SK-N-SH (cell line): ENCODE data around the gene IMPG2.

ENCODE experiments used
- EP300 ChIP-seq, 2 experiments: IDR thresholded peaks; 2 replicates each; pipeline versions ENCODE4 v1.4.0 to v1.6.1; 2012; ENCODE audit warnings: borderline replicate concordance in 1 of 2, low read depth in 1 of 2, low read length in 1 of 2
- POLR2AphosphoS5 ChIP-seq: IDR thresholded peaks from 2 replicates; pipeline ENCODE4 v1.6.1; 2012; ENCODE audit warnings: low read depth, low read length
- YY1 ChIP-seq: IDR thresholded peaks from 2 replicates; pipeline ENCODE4 v1.4.0; 2012; ENCODE audit warnings: low read depth, mild to moderate bottlenecking
- TF ChIP-seq, protein P1 (sequence below): fragments of 200-600 bp; sonication (generic); IDR thresholded peaks from 2 replicates; pipeline ENCODE4 v1.6.1; 2017; ENCODE audit warnings: antibody characterized with exemption, mild to moderate bottlenecking, moderate library complexity
- TF ChIP-seq, protein P2 (sequence below): IDR thresholded peaks from 2 replicates; pipeline ENCODE4 v1.4.0; 2012; ENCODE audit warnings: low read depth
- TF ChIP-seq, protein P3 (sequence below): IDR thresholded peaks from 2 replicates; pipeline ENCODE4 v1.6.1; 2012; ENCODE audit warnings: mild to moderate bottlenecking, low read depth, low read length, moderate library complexity

DNA sequence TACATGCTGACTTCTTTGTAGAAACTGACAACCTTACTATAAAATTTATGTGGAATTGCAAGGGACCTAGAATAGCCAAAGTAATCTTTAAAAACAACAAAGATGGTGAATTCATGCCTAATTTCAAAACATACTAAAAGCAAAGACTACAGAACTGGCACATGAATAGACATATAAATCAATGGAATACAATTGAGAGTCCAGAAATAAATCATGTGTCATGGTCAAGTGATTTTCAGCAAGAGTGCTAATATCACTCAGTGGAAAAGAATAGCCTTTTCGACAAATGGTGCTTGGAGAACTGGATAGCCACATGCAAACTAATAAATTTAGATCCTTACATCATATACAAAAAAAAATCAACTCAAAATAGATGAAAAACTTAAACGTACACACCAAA, 8.7 kb downstream of the IMPG2 start:
- TF ChIP-seq POLR2AphosphoS5 (no peak), EP300 (IDR thresholded peaks at IDR 0.05; ENCODE audit: borderline replicate concordance in 1 of 2, low read depth in 1 of 2, low read length in 1 of 2) (no peak), YY1 (no peak)
- TF ChIP-seq, protein P1, sequence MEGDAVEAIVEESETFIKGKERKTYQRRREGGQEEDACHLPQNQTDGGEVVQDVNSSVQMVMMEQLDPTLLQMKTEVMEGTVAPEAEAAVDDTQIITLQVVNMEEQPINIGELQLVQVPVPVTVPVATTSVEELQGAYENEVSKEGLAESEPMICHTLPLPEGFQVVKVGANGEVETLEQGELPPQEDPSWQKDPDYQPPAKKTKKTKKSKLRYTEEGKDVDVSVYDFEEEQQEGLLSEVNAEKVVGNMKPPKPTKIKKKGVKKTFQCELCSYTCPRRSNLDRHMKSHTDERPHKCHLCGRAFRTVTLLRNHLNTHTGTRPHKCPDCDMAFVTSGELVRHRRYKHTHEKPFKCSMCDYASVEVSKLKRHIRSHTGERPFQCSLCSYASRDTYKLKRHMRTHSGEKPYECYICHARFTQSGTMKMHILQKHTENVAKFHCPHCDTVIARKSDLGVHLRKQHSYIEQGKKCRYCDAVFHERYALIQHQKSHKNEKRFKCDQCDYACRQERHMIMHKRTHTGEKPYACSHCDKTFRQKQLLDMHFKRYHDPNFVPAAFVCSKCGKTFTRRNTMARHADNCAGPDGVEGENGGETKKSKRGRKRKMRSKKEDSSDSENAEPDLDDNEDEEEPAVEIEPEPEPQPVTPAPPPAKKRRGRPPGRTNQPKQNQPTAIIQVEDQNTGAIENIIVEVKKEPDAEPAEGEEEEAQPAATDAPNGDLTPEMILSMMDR, result no peak
- TF ChIP-seq, protein P2, sequence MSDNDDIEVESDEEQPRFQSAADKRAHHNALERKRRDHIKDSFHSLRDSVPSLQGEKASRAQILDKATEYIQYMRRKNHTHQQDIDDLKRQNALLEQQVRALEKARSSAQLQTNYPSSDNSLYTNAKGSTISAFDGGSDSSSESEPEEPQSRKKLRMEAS, result no peak
- TF ChIP-seq, protein P3, sequence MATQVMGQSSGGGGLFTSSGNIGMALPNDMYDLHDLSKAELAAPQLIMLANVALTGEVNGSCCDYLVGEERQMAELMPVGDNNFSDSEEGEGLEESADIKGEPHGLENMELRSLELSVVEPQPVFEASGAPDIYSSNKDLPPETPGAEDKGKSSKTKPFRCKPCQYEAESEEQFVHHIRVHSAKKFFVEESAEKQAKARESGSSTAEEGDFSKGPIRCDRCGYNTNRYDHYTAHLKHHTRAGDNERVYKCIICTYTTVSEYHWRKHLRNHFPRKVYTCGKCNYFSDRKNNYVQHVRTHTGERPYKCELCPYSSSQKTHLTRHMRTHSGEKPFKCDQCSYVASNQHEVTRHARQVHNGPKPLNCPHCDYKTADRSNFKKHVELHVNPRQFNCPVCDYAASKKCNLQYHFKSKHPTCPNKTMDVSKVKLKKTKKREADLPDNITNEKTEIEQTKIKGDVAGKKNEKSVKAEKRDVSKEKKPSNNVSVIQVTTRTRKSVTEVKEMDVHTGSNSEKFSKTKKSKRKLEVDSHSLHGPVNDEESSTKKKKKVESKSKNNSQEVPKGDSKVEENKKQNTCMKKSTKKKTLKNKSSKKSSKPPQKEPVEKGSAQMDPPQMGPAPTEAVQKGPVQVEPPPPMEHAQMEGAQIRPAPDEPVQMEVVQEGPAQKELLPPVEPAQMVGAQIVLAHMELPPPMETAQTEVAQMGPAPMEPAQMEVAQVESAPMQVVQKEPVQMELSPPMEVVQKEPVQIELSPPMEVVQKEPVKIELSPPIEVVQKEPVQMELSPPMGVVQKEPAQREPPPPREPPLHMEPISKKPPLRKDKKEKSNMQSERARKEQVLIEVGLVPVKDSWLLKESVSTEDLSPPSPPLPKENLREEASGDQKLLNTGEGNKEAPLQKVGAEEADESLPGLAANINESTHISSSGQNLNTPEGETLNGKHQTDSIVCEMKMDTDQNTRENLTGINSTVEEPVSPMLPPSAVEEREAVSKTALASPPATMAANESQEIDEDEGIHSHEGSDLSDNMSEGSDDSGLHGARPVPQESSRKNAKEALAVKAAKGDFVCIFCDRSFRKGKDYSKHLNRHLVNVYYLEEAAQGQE, result no peak
